BJ (cell line): ENCODE data around the gene NUMA1. TPM values are rescaled to one million over a fixed set of nuclear protein-coding genes. Genes with fewer than 3 reads are reported as not detected.

Experiments
- CTCF ChIA-PET: fragments of 350-600 bp; formaldehyde crosslinking; extraction: SDS; loops from one replicate; lab custom pipeline; 2021; ENCODE audit warnings: antibody characterized with exemption, inconsistent platforms; lab: Yijun Ruan, JAX
- POLR2A ChIA-PET: fragments of 300-600 bp; sonication (Branson Sonifier 250); formaldehyde crosslinking; extraction: SDS; loops from one replicate; lab custom pipeline; 2021; ENCODE audit warnings: antibody characterized with exemption; lab: Charles Lee
- DNase-seq: peaks from one replicate; pipeline ENCODE4 v3.0.0-alpha.2; 2011; ENCODE audit warnings: low read depth
- H3K27me3 ChIP-seq: 2 replicates; pipeline ENCODE4 v1.6.0; 2011; ENCODE audit warnings: low read length; ENCODE audit not compliant: control insufficient read depth, insufficient read depth
- H3K36me3 ChIP-seq: 2 replicates; pipeline ENCODE4 v1.5.1; 2011; ENCODE audit warnings: low read length; ENCODE audit not compliant: control insufficient read depth, insufficient read depth
- H3K4me3 ChIP-seq: 2 replicates; pipeline ENCODE4 v1.5.1; 2011; ENCODE audit warnings: low read depth, mild to moderate bottlenecking, control low read depth, low read length
- polyA plus RNA-seq: library from polyadenylated mRNA; depleted of rRNA; stranded (reverse); fragments of >200 nt; gene quantifications from 2 replicates; pipeline ENCODE4 v1.2.3, GENCODE V29; 2011
- TF ChIP-seq, protein P1 (sequence below): IDR thresholded peaks from 2 replicates; pipeline ENCODE4 v1.5.1; 2011; ENCODE audit warnings: low read depth, mild to moderate bottlenecking, control low read depth, inconsistent platforms, low read length, moderate library complexity; ENCODE audit not compliant: insufficient read depth

NUMA1 gene
- polyA plus RNA-seq, 1 experiment: 120 TPM

DNA sequence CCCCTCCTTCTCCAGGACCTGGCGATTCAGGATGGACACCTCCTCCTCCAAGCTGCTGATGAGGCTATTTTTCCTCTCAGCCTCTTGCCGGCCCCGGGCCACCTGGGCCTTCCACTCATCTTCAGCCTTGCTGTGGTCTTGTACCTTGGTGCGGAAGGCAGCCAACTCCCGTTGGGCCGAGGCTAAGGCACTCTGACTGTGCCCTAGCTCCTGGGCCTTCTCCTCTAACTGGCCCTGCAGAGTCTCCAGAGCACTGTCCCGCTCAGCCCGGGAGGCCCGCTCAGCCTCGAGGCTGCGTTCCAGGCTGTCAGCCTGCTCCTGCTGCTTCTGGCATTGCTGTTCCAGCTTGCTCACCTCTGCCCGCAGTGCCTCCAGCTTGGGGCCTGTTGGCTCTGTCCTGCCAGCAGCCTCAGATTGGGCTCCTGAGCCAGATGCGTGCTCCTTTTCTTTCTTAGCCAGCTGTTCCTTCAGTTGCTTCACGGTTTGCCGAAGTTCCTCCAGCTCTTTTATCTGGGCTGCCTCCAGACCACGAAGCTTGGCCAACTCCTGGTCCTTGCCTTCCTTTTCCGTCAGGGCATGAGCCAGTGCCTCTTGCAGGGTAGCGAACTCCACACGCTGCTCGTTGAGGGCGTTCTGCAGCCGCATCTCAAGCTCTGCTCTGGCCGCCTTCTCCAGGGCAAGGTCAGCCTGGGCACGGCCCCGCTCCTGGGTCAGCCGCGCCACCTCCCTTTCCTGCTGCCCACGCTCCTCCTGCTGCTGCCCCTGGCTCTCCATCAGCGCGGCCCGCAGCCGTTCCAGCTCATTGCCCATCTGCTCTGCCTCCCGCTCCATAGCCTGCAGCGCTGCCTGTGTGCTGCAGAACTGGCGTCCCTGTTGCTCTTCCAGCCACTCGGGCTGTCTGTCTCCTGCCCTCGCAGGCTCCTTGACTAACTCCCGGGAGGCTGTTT, 66.3 kb downstream of the NUMA1 start:
- POLR2A ChIA-PET: no interaction called here
- CTCF ChIA-PET: interaction anchor here (0.9 to 5.8 kb wide), 8 partner anchors 9 to 417 kb away, joined by 3 to 47 read pairs (median 12); no protein-coding TSS in a partner anchor

DNA sequence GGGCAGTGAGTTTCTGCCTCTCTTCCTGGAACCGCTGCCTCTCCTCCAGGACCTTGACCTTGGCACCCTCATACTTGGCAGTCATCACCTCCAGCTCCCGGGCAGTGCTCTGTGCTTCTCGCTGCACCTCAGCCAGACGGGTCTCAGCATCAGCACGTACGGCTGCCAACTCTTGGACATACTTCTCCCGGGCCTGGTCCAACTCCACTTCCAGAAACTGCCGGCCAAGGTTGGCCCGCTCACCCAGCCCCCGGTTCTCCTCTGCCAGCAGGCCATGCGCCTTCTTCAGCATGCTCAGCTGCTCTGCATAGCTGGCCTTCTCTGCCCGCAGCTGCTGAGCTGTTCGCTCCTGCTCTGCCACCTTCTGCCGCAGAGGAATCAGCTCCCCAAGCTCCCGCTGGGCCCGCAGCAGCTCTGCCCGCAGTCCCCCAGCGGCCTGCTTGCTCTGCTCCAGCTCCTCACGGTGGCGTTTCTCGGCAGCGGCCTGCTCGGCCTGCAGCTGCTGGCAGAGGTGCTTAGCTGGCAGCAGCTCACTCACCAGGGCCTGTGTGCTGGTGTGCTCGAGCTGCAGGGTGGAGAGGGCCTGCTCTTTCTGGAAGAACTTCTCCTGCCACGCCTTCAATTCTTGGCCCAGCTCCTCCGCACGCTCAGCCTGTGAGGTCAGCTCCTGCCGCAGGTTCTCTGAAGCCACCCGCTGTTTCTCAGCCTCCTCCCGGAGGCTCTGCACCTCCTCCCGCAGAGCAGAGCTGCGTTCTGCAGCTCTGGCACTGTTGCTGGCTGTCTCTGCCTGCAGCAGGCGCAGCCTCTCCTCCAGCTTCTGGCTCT, 67.2 kb downstream of the NUMA1 start:
- Histone ChIP-seq H3K36me3 (peaks cover 84% of the 10 kb centered on the region), H3K27me3 (no peaks in the 10 kb centered on the region), H3K4me3 (no peak overlapping the region)
- TF ChIP-seq, protein P1, sequence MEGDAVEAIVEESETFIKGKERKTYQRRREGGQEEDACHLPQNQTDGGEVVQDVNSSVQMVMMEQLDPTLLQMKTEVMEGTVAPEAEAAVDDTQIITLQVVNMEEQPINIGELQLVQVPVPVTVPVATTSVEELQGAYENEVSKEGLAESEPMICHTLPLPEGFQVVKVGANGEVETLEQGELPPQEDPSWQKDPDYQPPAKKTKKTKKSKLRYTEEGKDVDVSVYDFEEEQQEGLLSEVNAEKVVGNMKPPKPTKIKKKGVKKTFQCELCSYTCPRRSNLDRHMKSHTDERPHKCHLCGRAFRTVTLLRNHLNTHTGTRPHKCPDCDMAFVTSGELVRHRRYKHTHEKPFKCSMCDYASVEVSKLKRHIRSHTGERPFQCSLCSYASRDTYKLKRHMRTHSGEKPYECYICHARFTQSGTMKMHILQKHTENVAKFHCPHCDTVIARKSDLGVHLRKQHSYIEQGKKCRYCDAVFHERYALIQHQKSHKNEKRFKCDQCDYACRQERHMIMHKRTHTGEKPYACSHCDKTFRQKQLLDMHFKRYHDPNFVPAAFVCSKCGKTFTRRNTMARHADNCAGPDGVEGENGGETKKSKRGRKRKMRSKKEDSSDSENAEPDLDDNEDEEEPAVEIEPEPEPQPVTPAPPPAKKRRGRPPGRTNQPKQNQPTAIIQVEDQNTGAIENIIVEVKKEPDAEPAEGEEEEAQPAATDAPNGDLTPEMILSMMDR: no peak
- CTCF ChIA-PET: interaction anchor here (0.9 to 5.8 kb wide), 8 partner anchors 8 to 418 kb away, joined by 3 to 47 read pairs (median 4); no protein-coding TSS in a partner anchor
- DNase-seq: peak; percentile 33
- POLR2A ChIA-PET: no interaction called here

More for the DNA sequence above, 66.3 kb downstream of the NUMA1 start:
- TF ChIP-seq, protein P1: no peak
- H3K36me3 ChIP-seq: peaks cover 88% of the 10 kb centered on the region
- H3K4me3 ChIP-seq: no peak overlapping the region
- DNase-seq: no peak
- H3K27me3 ChIP-seq: no peaks in the 10 kb centered on the region

DNA sequence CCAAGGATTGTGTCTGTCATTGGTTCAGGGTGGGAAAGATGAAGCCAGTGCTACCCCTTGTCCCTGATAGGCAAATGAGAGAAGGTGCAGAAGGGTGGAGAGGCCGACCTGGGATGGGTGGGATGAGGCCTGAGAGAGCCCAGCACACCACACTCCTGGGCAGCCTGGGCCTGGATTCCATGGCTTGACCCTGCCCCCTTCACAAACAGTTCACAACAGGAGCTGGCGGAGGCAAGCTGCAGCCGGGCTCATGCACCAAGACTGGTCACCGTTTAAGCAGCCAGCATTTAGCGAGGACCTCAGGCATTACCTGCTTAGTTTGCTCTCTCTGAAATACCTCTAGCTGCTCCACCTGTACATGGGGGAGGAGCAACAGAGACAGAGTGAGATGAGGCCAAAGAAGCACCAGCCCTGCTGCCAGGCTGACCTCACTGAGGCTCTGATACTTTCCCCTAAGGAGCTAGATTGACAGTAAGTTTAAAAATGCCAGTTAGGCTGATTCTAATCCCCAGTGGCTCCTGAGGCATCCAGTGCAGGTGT, 68.2 kb downstream of the NUMA1 start:
- POLR2A ChIA-PET: no interaction called here
- H3K36me3 ChIP-seq: peaks cover 85% of the 10 kb centered on the region

DNA sequence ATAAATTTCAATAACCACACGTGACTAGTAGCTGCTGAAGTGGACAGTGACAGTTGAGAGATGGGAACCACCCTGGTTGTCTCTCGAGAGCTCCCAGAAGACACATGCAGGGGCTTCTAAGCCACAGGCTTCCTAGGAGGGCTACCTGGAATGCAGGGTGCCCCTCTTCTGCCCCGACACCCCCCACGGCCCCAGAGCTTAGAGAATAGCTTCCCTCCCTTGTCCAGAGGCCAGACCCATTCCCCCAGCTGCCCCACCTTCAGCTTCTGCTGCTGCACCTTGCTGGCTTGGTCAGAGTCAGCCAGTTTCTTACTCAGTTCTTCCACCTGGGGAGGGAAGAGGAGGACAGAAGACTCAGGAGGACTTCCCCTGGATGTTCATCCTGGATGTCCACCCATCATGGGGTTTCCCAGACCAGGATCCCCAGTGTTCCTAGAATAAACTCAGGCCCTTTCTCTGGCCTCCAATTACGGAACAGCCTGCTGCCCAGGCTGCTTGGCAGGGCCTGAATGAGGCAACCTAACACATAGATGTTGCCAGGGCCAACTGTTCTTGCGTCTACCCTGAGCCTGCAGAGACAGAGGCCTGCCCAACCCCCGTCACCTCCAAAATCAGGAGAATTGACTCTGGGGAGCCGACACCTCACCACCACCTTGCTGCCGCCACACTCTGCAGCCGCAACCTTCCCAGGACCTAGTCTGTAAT, 69.7 kb downstream of the NUMA1 start:
- Histone ChIP-seq H3K27me3 (no peaks in the 10 kb centered on the region), H3K36me3 (peaks cover 84% of the 10 kb centered on the region), H3K4me3 (no peak overlapping the region)
- DNase-seq: no peak
- CTCF ChIA-PET: interaction anchor here (0.6 to 1.7 kb wide), 4 partner anchors 16 to 1201 kb away, joined by 3 to 4 read pairs (median 3); no protein-coding TSS in a partner anchor
- POLR2A ChIA-PET: no interaction called here
- TF ChIP-seq, protein P1: no peak

More for the DNA sequence above, 68.2 kb downstream of the NUMA1 start:
- Histone ChIP-seq H3K4me3 (no peak overlapping the region), H3K27me3 (no peaks in the 10 kb centered on the region)
- CTCF ChIA-PET: interaction anchor here (0.9 to 5.8 kb wide), 3 partner anchors 12 to 170 kb away, joined by 3 to 47 read pairs (median 5); no protein-coding TSS in a partner anchor
- TF ChIP-seq, protein P1: no peak
- DNase-seq: no peak
